A673 (cell line): ENCODE results near the gene DMPK. TPM values are rescaled to one million over a fixed set of nuclear protein-coding genes. Genes with fewer than 3 reads are reported as not detected.

Experiments
- Bru-seq: library from RNA; stranded (reverse); fragments of 400-500 nt; gene quantifications from one replicate; lab custom pipeline; 2021; lab: Mats Ljungman, UMichigan
- BruChase-seq, 2 experiments: library from RNA; stranded (reverse); fragments of 400-500 nt; gene quantifications; one replicate each; lab custom pipeline; 2021; lab: Mats Ljungman, UMichigan
- BruUV-seq: library from RNA; stranded (reverse); fragments of 400-500 nt; replicated peaks from 2 replicates; lab custom pipeline; 2021; lab: Mats Ljungman, UMichigan
- CTCF ChIA-PET: fragments of 300-600 bp; sonication (Branson Sonifier 250); formaldehyde crosslinking; loops from one replicate; lab custom pipeline; 2022; ENCODE audit warnings: antibody characterized with exemption; lab: Charles Lee
- POLR2A ChIA-PET: fragments of 300-600 bp; sonication (Branson Sonifier 250); formaldehyde crosslinking; loops from one replicate; lab custom pipeline; 2022; ENCODE audit warnings: antibody characterized with exemption; ENCODE audit not compliant: low non-redundant PET; lab: Charles Lee
- DNase-seq: peaks from one replicate; pipeline ENCODE4 v3.0.0-alpha.2; 2015; ENCODE audit warnings: low spot score
- H3K27ac ChIP-seq: fragments of 200-600 bp; sonication (generic); 2 replicates; pipeline ENCODE4 v1.5.1; 2016; ENCODE audit warnings: mixed run types, low read depth, mild to moderate bottlenecking, mixed read lengths, antibody characterized with exemption, low read length; ENCODE audit not compliant: poor library complexity, severe bottlenecking
- H3K27me3 ChIP-seq: fragments of 200-600 bp; sonication (generic); replicated peaks from 2 replicates; pipeline ENCODE4 v1.6.1; 2017; ENCODE audit warnings: mixed run types, low read depth, mild to moderate bottlenecking, mixed read lengths, antibody characterized with exemption, low read length; ENCODE audit not compliant: insufficient read depth, poor library complexity
- H3K36me3 ChIP-seq: fragments of 200-600 bp; sonication (generic); 2 replicates; pipeline ENCODE4 v1.6.1; 2016; ENCODE audit warnings: mixed run types, mild to moderate bottlenecking, mixed read lengths, antibody characterized with exemption, low read length; ENCODE audit not compliant: insufficient read depth, poor library complexity, severe bottlenecking
- H3K4me1 ChIP-seq: fragments of 200-600 bp; sonication (generic); 2 replicates; pipeline ENCODE4 v1.6.1; 2017; ENCODE audit warnings: mixed run types, mild to moderate bottlenecking, mixed read lengths, antibody characterized with exemption, low read length; ENCODE audit not compliant: insufficient read depth, poor library complexity, severe bottlenecking
- H3K4me3 ChIP-seq: fragments of 200-600 bp; sonication (generic); 2 replicates; pipeline ENCODE4 v1.5.1; 2016; ENCODE audit warnings: low read depth, mixed run types, mild to moderate bottlenecking, mixed read lengths, low read length; ENCODE audit not compliant: poor library complexity, severe bottlenecking
- H3K9me3 ChIP-seq: fragments of 200-600 bp; sonication (generic); 2 replicates; pipeline ENCODE4 v1.6.1; 2016; ENCODE audit warnings: mixed run types, low read depth, mild to moderate bottlenecking, mixed read lengths, antibody characterized with exemption, low read length; ENCODE audit not compliant: poor library complexity, severe bottlenecking
- EZH2 ChIP-seq: fragments of 200-600 bp; sonication (generic); IDR thresholded peaks from 2 replicates; pipeline ENCODE4 v1.6.1; 2017; ENCODE audit warnings: borderline replicate concordance, low read depth, mild to moderate bottlenecking, mixed read lengths, antibody characterized with exemption, low read length; ENCODE audit not compliant: poor library complexity, severe bottlenecking
- intact Hi-C: fragments of 100-400 bp; cut with micrococcal nuclease; formaldehyde crosslinking; loops from one replicate; pipeline ENCODE4 v1.10.0; 2022; ENCODE audit not compliant: unreplicated experiment
- long read RNA-seq: library from polyadenylated mRNA; stranded (forward); transcript quantifications from one replicate; pipeline ENCODE4 v2.0.0, GENCODE V29; 2022
- total RNA-seq: library from RNA; stranded (reverse); gene quantifications from 2 replicates; pipeline ENCODE4 v1.2.3, GENCODE V29; 2021
- TF ChIP-seq, protein P1 (sequence below): fragments of 300-800, 200-600 bp; sonication (generic); conservative IDR thresholded peaks from 2 replicates; pipeline ENCODE4 v1.5.1; 2017; ENCODE audit warnings: low read depth, mild to moderate bottlenecking, antibody characterized with exemption, low read length, moderate library complexity, mixed read lengths

DMPK gene
- total RNA-seq (79.9 and 82.0 TPM in 2 replicates), Bru-seq, nascent RNA (percentile 69 among the genes with signal in this experiment), BruChase-seq, experiment 1, labeled RNA remaining after a 2-hour chase (percentile 83 among the genes with signal in this experiment), BruChase-seq, experiment 2, labeled RNA remaining after a 6-hour chase (percentile 94 among the genes with signal in this experiment)
- long read RNA-seq, partial matches to known transcripts: 14 of 38 reads
- long read RNA-seq, other reads (novel, unspliced or antisense): 23 of 38 reads

- H3K4me3 ChIP-seq: no peak within 1 kb of the TSS
- no peaks in the 10 kb centered on the region for H3K9me3 ChIP-seq
- peaks cover 38% of the 10 kb centered on the region for H3K36me3 ChIP-seq
- DNase-seq: no peak
- ChIA-PET CTCF (interaction anchor here (0.7 kb wide), 1 partner anchor 12 kb away, joined by 5 read pairs; no protein-coding TSS in a partner anchor), POLR2A (interaction anchor here (0.5 to 0.7 kb wide), 2 partner anchors 13 to 180 kb away, joined by 3 to 21 read pairs; partner anchors contain the start of gene SIX5)
- H3K27me3 ChIP-seq: no peaks in the 10 kb centered on the region
- intact Hi-C loops: no loop called here
- TF ChIP-seq, protein P1, sequence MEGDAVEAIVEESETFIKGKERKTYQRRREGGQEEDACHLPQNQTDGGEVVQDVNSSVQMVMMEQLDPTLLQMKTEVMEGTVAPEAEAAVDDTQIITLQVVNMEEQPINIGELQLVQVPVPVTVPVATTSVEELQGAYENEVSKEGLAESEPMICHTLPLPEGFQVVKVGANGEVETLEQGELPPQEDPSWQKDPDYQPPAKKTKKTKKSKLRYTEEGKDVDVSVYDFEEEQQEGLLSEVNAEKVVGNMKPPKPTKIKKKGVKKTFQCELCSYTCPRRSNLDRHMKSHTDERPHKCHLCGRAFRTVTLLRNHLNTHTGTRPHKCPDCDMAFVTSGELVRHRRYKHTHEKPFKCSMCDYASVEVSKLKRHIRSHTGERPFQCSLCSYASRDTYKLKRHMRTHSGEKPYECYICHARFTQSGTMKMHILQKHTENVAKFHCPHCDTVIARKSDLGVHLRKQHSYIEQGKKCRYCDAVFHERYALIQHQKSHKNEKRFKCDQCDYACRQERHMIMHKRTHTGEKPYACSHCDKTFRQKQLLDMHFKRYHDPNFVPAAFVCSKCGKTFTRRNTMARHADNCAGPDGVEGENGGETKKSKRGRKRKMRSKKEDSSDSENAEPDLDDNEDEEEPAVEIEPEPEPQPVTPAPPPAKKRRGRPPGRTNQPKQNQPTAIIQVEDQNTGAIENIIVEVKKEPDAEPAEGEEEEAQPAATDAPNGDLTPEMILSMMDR: no peak
- TF ChIP-seq EZH2: no peak
- no TSS peak for BruUV-seq
- peak within 1 kb of the TSS; percentile 16 for H3K27ac ChIP-seq
- H3K4me1 ChIP-seq: no peaks in the 10 kb centered on the region
These were observed at the start of gene DMPK for GRCh38 chr19:45782162-45782691. Gene DMPK, minus strand, starts transcription at chr19:45782490. Its CDS starts 138 bp downstream, at chr19:45782352.

DNA sequence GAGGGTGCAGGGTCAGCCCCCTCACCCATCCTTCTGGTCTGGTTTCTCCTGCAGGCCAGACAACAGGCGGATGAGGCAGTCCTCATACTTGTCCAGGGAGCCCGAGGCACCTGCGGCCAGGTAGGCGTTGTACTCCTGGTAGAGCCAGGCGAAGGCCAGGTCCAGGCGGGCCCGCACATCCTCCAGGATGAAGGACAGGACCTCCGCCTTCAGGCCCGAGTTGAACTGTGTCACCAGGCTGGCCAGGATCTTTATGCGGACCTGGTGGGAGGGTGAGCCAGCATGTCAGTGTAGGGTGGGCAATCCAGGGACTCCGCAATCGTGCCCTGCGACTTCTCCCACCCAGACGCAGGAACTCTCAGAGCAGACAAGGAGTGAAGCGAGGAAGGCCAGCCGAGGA lies 46.7 kb upstream of the DMPK start:
- intact Hi-C loops: no loop called here
- CTCF ChIA-PET: no interaction called here
- Histone ChIP-seq H3K9me3 (no peaks in the 10 kb centered on the region), H3K27ac (no peak overlapping the region), H3K4me3 (no peak overlapping the region), H3K27me3 (no peaks in the 10 kb centered on the region), H3K4me1 (no peaks in the 10 kb centered on the region), H3K36me3 (peaks cover 73% of the 10 kb centered on the region)
- TF ChIP-seq EZH2: no peak
- TF ChIP-seq, protein P1: no peak
- no TSS peak for BruUV-seq
- no peak for DNase-seq
- POLR2A ChIA-PET: no interaction called here

DNA sequence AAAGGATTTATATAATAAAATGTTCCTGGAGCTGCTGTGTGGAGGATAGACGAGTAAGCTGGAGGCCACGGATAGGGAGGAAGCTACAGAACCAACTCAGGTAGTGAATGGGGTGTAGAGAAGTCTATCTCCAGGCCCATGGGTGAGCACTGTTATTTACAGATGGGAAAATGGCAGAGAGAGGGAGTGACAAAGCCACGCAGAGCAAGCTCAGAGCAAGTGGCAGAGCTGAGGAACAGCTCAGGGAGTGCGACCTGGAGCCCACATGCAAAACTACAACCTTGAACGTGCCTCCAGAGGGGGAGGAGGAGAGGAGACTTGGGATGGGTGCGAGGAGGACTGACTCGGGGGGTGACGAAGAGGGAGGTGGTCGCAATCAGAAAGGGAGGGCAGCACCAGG lies 46.2 kb upstream of the DMPK start:
- ChIA-PET POLR2A (no interaction called here), CTCF (no interaction called here)
- intact Hi-C loops: no loop called here
- BruUV-seq: no TSS peak
- Histone ChIP-seq H3K9me3 (no peaks in the 10 kb centered on the region), H3K36me3 (peaks cover 72% of the 10 kb centered on the region), H3K27me3 (no peaks in the 10 kb centered on the region), H3K4me1 (no peaks in the 10 kb centered on the region), H3K27ac (no peak overlapping the region), H3K4me3 (no peak overlapping the region)
- TF ChIP-seq EZH2: no peak
- TF ChIP-seq, protein P1: no peak
- DNase-seq: no peak
